Endothelial cell of umbilical vein (primary cell): ENCODE data around the gene USP49.

Experiments used
- CTCF ChIP-seq, 2 donors: IDR thresholded peaks; 1 replicate in 1 of 2; 2 replicates in 1 of 2; pipeline ENCODE4 v1.5.1; 2011; ENCODE audit warnings: low read length in 2 of 2, mild to moderate bottlenecking in 2 of 2, moderate library complexity in 2 of 2, control low read depth in 1 of 2, inconsistent platforms in 1 of 2, low read depth in 1 of 2; ENCODE audit not compliant: insufficient read depth in 1 of 2; ENCODE audit errors: extremely low read depth in 1 of 2
- EZH2 ChIP-seq: IDR thresholded peaks from 2 replicates; pipeline ENCODE4 v1.6.1; 2012; ENCODE audit warnings: borderline replicate concordance, low read depth, mild to moderate bottlenecking, moderate library complexity, low read length, inconsistent platforms; ENCODE audit not compliant: severe bottlenecking
- FOS ChIP-seq: IDR thresholded peaks from 2 replicates; pipeline ENCODE4 v1.6.1; 2011; ENCODE audit warnings: mild to moderate bottlenecking, low read length, moderate library complexity, borderline replicate concordance; ENCODE audit not compliant: insufficient read depth
- GATA2 ChIP-seq: IDR thresholded peaks from 2 replicates; pipeline ENCODE4 v1.7.0; 2011; ENCODE audit warnings: low read depth, mild to moderate bottlenecking, moderate library complexity, mixed read lengths, low read length; ENCODE audit not compliant: insufficient read length, insufficient read depth
- JUN ChIP-seq: IDR thresholded peaks from 2 replicates; pipeline ENCODE4 v1.6.1; 2011; ENCODE audit warnings: borderline replicate concordance, low read depth; ENCODE audit not compliant: insufficient read length, insufficient read depth
- MAX ChIP-seq: IDR thresholded peaks from 2 replicates; pipeline ENCODE4 v1.6.1; 2011; ENCODE audit not compliant: insufficient read depth, insufficient read length
- MYC ChIP-seq: IDR thresholded peaks from one replicate; pipeline ENCODE4 v1.6.1; 2011; ENCODE audit warnings: mild to moderate bottlenecking, low read depth, low read length
- POLR2A ChIP-seq: IDR thresholded peaks from 2 replicates; pipeline ENCODE4 v1.6.1; 2012; ENCODE audit warnings: low read depth, mild to moderate bottlenecking, control low read depth, low read length
- POLR2AphosphoS5 ChIP-seq: IDR thresholded peaks from 2 replicates; pipeline ENCODE4 v1.6.1; 2012; ENCODE audit warnings: low read depth, mild to moderate bottlenecking, control low read depth, low read length, moderate library complexity; ENCODE audit not compliant: insufficient read depth

- TF ChIP-seq CTCF (IDR thresholded peaks at IDR 0.05; ENCODE audit: extremely low read depth in 1 of 2, insufficient read depth in 1 of 2, low read depth in 1 of 2, low read length in 2 of 2) (no peak), POLR2A (no peak), FOS (no peak), EZH2 (no peak), JUN (no peak), POLR2AphosphoS5 (no peak), MAX (no peak), MYC (no peak), GATA2 (no peak)
Observed at GRCh38 chr6:41836022-41836659, 59.0 kb downstream of the USP49 start.
